Loucy (cell line): ENCODE results near the gene MITF.

Experiments
- H2AFZ ChIP-seq: fragments of 200-600 bp; sonication (generic); 2 replicates; pipeline ENCODE4 v1.6.0; 2016; ENCODE audit warnings: antibody characterized with exemption, mild to moderate bottlenecking, low read length, moderate library complexity
- H3F3A ChIP-seq: fragments of 200-600 bp; 2 replicates; pipeline ENCODE4 v1.6.0; 2016; ENCODE audit warnings: antibody characterized with exemption, low read depth, mild to moderate bottlenecking
- H3K27me3 ChIP-seq: fragments of 200-600 bp; sonication (generic); 2 replicates; pipeline ENCODE4 v1.6.1; 2014; ENCODE audit warnings: low read length, mild to moderate bottlenecking; ENCODE audit not compliant: insufficient read depth, poor library complexity, severe bottlenecking
- H3K36me3 ChIP-seq: fragments of 200-600 bp; sonication (generic); 2 replicates; pipeline ENCODE4 v1.6.1; 2016; ENCODE audit warnings: low read length; ENCODE audit not compliant: insufficient read depth
- H3K4me1 ChIP-seq: fragments of 200-600 bp; sonication (generic); 2 replicates; pipeline ENCODE4 v1.5.1; 2014; ENCODE audit warnings: low read length, mild to moderate bottlenecking; ENCODE audit not compliant: insufficient read depth, poor library complexity, severe bottlenecking
- H3K4me2 ChIP-seq: fragments of 200-600 bp; sonication (generic); 2 replicates; pipeline ENCODE4 v1.6.0; 2014; ENCODE audit warnings: antibody characterized with exemption, low read length, low read depth, mild to moderate bottlenecking; ENCODE audit not compliant: poor library complexity, severe bottlenecking
- H3K4me3 ChIP-seq: fragments of 200-600 bp; sonication (generic); 2 replicates; pipeline ENCODE4 v1.5.1; 2014; ENCODE audit warnings: low read length, mild to moderate bottlenecking, mixed read lengths; ENCODE audit not compliant: poor library complexity, severe bottlenecking
- H3K79me2 ChIP-seq: fragments of 200-600 bp; sonication (generic); 2 replicates; pipeline ENCODE4 v1.6.1; 2014; ENCODE audit warnings: low read length; ENCODE audit not compliant: insufficient read depth
- H3K9ac ChIP-seq: fragments of 200-600 bp; sonication (generic); 2 replicates; pipeline ENCODE4 v1.6.0; 2014; ENCODE audit warnings: mild to moderate bottlenecking, low read depth, low read length, moderate library complexity; ENCODE audit not compliant: poor library complexity, severe bottlenecking
- H3K9me2 ChIP-seq: fragments of 200-600 bp; sonication (generic); replicated peaks from 2 replicates; pipeline ENCODE4 v1.6.1; 2016; ENCODE audit warnings: low read depth, low read length, mixed read lengths
- H3K9me3 ChIP-seq: fragments of 200-600 bp; sonication (generic); 2 replicates; pipeline ENCODE4 v1.6.1; 2014; ENCODE audit warnings: mild to moderate bottlenecking, antibody characterized with exemption, low read length, low read depth; ENCODE audit not compliant: insufficient read depth
- H4K20me1 ChIP-seq: fragments of 200-600 bp; sonication (generic); 2 replicates; pipeline ENCODE4 v1.6.0; 2014; ENCODE audit warnings: antibody characterized with exemption, low read length, mild to moderate bottlenecking; ENCODE audit not compliant: insufficient read depth, poor library complexity, severe bottlenecking
- CTCF ChIP-seq: fragments of 200-600 bp; sonication (generic); conservative IDR thresholded peaks from 2 replicates; pipeline ENCODE4 v1.5.1; 2014; ENCODE audit warnings: mild to moderate bottlenecking, antibody characterized with exemption, low read length
- EZH2phosphoT487 ChIP-seq: fragments of 200-600 bp; IDR thresholded peaks from 2 replicates; pipeline ENCODE4 v1.6.1; 2018; ENCODE audit warnings: antibody characterized with exemption, mild to moderate bottlenecking, moderate library complexity, borderline replicate concordance

MITF gene

GRCh38 chr3:69879051-69879450, 139.8 kb downstream of the MITF start:
- H2AFZ ChIP-seq = no peak overlapping the region
- no peak overlapping the region for H3K4me3 ChIP-seq
- H3K79me2 ChIP-seq = no peaks in the 10 kb centered on the region
- TF ChIP-seq CTCF (no peak), EZH2phosphoT487 (no peak)
- H3K36me3 ChIP-seq = no peaks in the 10 kb centered on the region
- H3K9me3 ChIP-seq = no peaks in the 10 kb centered on the region
- H3K4me1 ChIP-seq = no peaks in the 10 kb centered on the region
- no peaks in the 10 kb centered on the region for H3F3A ChIP-seq
- H3K4me2 ChIP-seq = no peak overlapping the region
- no peaks in the 10 kb centered on the region for H4K20me1 ChIP-seq
- H3K27me3 ChIP-seq = no peaks in the 10 kb centered on the region
- no peak overlapping the region for H3K9ac ChIP-seq
- H3K9me2 ChIP-seq = no peaks in the 10 kb centered on the region

GRCh38 chr3:69880069-69880640, 140.9 kb downstream of the MITF start:
- Histone ChIP-seq H3K4me1 (no peaks in the 10 kb centered on the region), H3K4me2 (no peak overlapping the region), H3K9me2 (no peaks in the 10 kb centered on the region), H3K9me3 (no peaks in the 10 kb centered on the region), H3K27me3 (no peaks in the 10 kb centered on the region), H4K20me1 (no peaks in the 10 kb centered on the region), H3K9ac (no peak overlapping the region), H2AFZ (no peak overlapping the region), H3K4me3 (no peak overlapping the region), H3K79me2 (no peaks in the 10 kb centered on the region), H3F3A (no peaks in the 10 kb centered on the region), H3K36me3 (no peaks in the 10 kb centered on the region)
- no peak for TF ChIP-seq CTCF
- TF ChIP-seq EZH2phosphoT487 = no peak

GRCh38 chr3:69881051-69881450, 141.8 kb downstream of the MITF start:
- H3K4me2 ChIP-seq = no peak overlapping the region
- H3K9ac ChIP-seq = no peak overlapping the region
- H3K9me2 ChIP-seq = no peaks in the 10 kb centered on the region
- H3K27me3 ChIP-seq = no peaks in the 10 kb centered on the region
- no peaks in the 10 kb centered on the region for H3F3A ChIP-seq
- H3K9me3 ChIP-seq = no peaks in the 10 kb centered on the region
- H2AFZ ChIP-seq = no peak overlapping the region
- H3K36me3 ChIP-seq = no peaks in the 10 kb centered on the region
- no peaks in the 10 kb centered on the region for H3K79me2 ChIP-seq
- no peaks in the 10 kb centered on the region for H3K4me1 ChIP-seq
- no peak overlapping the region for H3K4me3 ChIP-seq
- H4K20me1 ChIP-seq = no peaks in the 10 kb centered on the region
- TF ChIP-seq CTCF (no peak), EZH2phosphoT487 (no peak)
